HEK293 (cell line): ENCODE results near the gene AKAP6.

Experiments used
- CTCF ChIA-PET: fragments of 350-600 bp; formaldehyde crosslinking; extraction: SDS; loops from one replicate; lab custom pipeline; 2021; ENCODE audit warnings: antibody characterized with exemption; lab: Yijun Ruan, JAX
- POLR2A ChIA-PET: fragments of 300-600 bp; formaldehyde crosslinking; extraction: SDS; loops from one replicate; lab custom pipeline; 2020; ENCODE audit warnings: antibody characterized with exemption, inconsistent platforms; lab: Yijun Ruan, JAX
- H3K27ac ChIP-seq: fragments of 200-500 bp; sonication (Bioruptor generic); 2 replicates; pipeline ENCODE4 v1.5.1; 2014; ENCODE audit warnings: low read depth, low read length, control low read depth, inconsistent platforms; ENCODE audit errors: extremely low read depth
- H3K36me3 ChIP-seq, 2 experiments: fragments of 200-500 bp in 1 of 2; sonication (Bioruptor generic) in 1 of 2; 1 replicate in 1 of 2; 2 replicates in 1 of 2; pipeline ENCODE4 v1.5.1; 2014 to 2017; ENCODE audit warnings: inconsistent platforms in 2 of 2, low read length in 2 of 2; ENCODE audit not compliant: control insufficient read depth in 2 of 2, insufficient read depth in 1 of 2
- H3K4me1 ChIP-seq: fragments of 200-500 bp; sonication (Bioruptor generic); 2 replicates; pipeline ENCODE4 v1.5.1; 2014; ENCODE audit warnings: mild to moderate bottlenecking, low read length, inconsistent platforms; ENCODE audit not compliant: control insufficient read depth, insufficient read depth
- H3K4me3 ChIP-seq: 2 replicates; pipeline ENCODE4 v1.5.1; 2011; ENCODE audit warnings: low read depth, mild to moderate bottlenecking, control low read depth, low read length, moderate library complexity
- H3K9me3 ChIP-seq: fragments of 200-500 bp; sonication (Bioruptor generic); 2 replicates; pipeline ENCODE4 v1.5.1; 2014; ENCODE audit warnings: low read depth, low read length, inconsistent platforms; ENCODE audit not compliant: control insufficient read depth, insufficient read depth
- CTCF ChIP-seq: fragments of 450-650 bp; formaldehyde crosslinking; IDR thresholded peaks from 2 replicates; pipeline ENCODE4 v1.5.1; 2016; ENCODE audit warnings: missing biosample characterization, missing genetic modification characterization
- HOXD13 ChIP-seq: sonication (generic); formaldehyde crosslinking; IDR thresholded peaks from 2 replicates; pipeline ENCODE4 v1.8.0; 2022; ENCODE audit warnings: missing genetic modification reagents, borderline replicate concordance
- KLF7 ChIP-seq: fragments of 450-650 bp; formaldehyde crosslinking; IDR thresholded peaks from 2 replicates; pipeline ENCODE4 v1.5.1; 2016; ENCODE audit warnings: missing biosample characterization, missing genetic modification characterization, borderline replicate concordance
- SALL2 ChIP-seq: fragments of 450-650 bp; formaldehyde crosslinking; IDR thresholded peaks from 2 replicates; pipeline ENCODE4 v1.5.0; 2017; ENCODE audit warnings: missing biosample characterization, mild to moderate bottlenecking, missing genetic modification characterization, borderline replicate concordance
- SP3 ChIP-seq: fragments of 450-650 bp; formaldehyde crosslinking; IDR thresholded peaks from 2 replicates; pipeline ENCODE4 v1.5.1; 2016; ENCODE audit warnings: missing biosample characterization, missing genetic modification characterization
- ZBTB20 ChIP-seq: fragments of 450-650 bp; formaldehyde crosslinking; IDR thresholded peaks from 2 replicates; pipeline ENCODE4 v1.5.1; 2016; ENCODE audit warnings: missing biosample characterization, missing genetic modification characterization
- ZNF140 ChIP-seq: fragments of 450-650 bp; formaldehyde crosslinking; IDR thresholded peaks from 2 replicates; pipeline ENCODE4 v1.5.1; 2016; ENCODE audit warnings: missing biosample characterization, missing genetic modification characterization
- ZNF146 ChIP-seq: fragments of 450-650 bp; formaldehyde crosslinking; IDR thresholded peaks from 2 replicates; pipeline ENCODE4 v1.5.1; 2016; ENCODE audit warnings: missing biosample characterization, missing genetic modification characterization
- ZNF37A ChIP-seq: fragments of 450-650 bp; IDR thresholded peaks from 2 replicates; pipeline ENCODE4 v1.5.1; 2018; ENCODE audit warnings: missing biosample characterization, missing genetic modification characterization
- ZNF426 ChIP-seq: fragments of 450-650 bp; formaldehyde crosslinking; IDR thresholded peaks from 2 replicates; pipeline ENCODE4 v1.5.1; 2017; ENCODE audit warnings: missing biosample characterization, missing genetic modification characterization, mild to moderate bottlenecking, inconsistent platforms, moderate library complexity
- ZNF529 ChIP-seq: fragments of 450-650 bp; formaldehyde crosslinking; IDR thresholded peaks from 2 replicates; pipeline ENCODE4 v1.5.1; 2017; ENCODE audit warnings: missing genetic modification characterization, missing biosample characterization; ENCODE audit not compliant: insufficient replicate concordance
- ZNF549 ChIP-seq: fragments of 450-650 bp; IDR thresholded peaks from 2 replicates; pipeline ENCODE4 v1.5.1; 2018; ENCODE audit warnings: missing biosample characterization, missing genetic modification characterization, mild to moderate bottlenecking, inconsistent platforms, moderate library complexity
- ZNF555 ChIP-seq: fragments of 450-650 bp; formaldehyde crosslinking; conservative IDR thresholded peaks from 2 replicates; pipeline ENCODE4 v1.5.1; 2017; ENCODE audit warnings: missing biosample characterization, mild to moderate bottlenecking, missing genetic modification characterization, inconsistent platforms
- ZNF561 ChIP-seq: fragments of 450-650 bp; IDR thresholded peaks from 2 replicates; pipeline ENCODE4 v1.5.1; 2018; ENCODE audit warnings: missing biosample characterization, missing genetic modification characterization, borderline replicate concordance
- ZNF585B ChIP-seq: fragments of 450-650 bp; formaldehyde crosslinking; IDR thresholded peaks from 2 replicates; pipeline ENCODE4 v1.5.1; 2016; ENCODE audit warnings: missing biosample characterization, missing genetic modification characterization
- ZNF600 ChIP-seq: fragments of 450-650 bp; formaldehyde crosslinking; IDR thresholded peaks from 2 replicates; pipeline ENCODE4 v1.5.1; 2016; ENCODE audit warnings: missing biosample characterization, missing genetic modification characterization
- ZNF624 ChIP-seq: fragments of 450-650 bp; formaldehyde crosslinking; IDR thresholded peaks from 2 replicates; pipeline ENCODE4 v1.5.1; 2017; ENCODE audit warnings: missing biosample characterization, missing genetic modification characterization
- ZNF654 ChIP-seq: fragments of 450-650 bp; formaldehyde crosslinking; IDR thresholded peaks from 2 replicates; pipeline ENCODE4 v1.5.1; 2016; ENCODE audit warnings: low read depth, missing biosample characterization, missing genetic modification characterization
- ZNF747 ChIP-seq: fragments of 450-650 bp; formaldehyde crosslinking; IDR thresholded peaks from 2 replicates; pipeline ENCODE4 v1.5.1; 2016; ENCODE audit warnings: missing biosample characterization, missing genetic modification characterization
- ZNF785 ChIP-seq: fragments of 450-650 bp; formaldehyde crosslinking; IDR thresholded peaks from 2 replicates; pipeline ENCODE4 v1.5.1; 2016; ENCODE audit warnings: missing biosample characterization, missing genetic modification characterization
- TF ChIP-seq, protein P1 (sequence below): fragments of 450-650 bp; formaldehyde crosslinking; IDR thresholded peaks from 2 replicates; pipeline ENCODE4 v1.5.1; 2017; ENCODE audit warnings: missing biosample characterization, mild to moderate bottlenecking, missing genetic modification characterization, moderate library complexity
- TF ChIP-seq, protein P2 (sequence below): fragments of 450-650 bp; formaldehyde crosslinking; IDR thresholded peaks from 2 replicates; pipeline ENCODE4 v1.5.1; 2016; ENCODE audit warnings: missing biosample characterization, missing genetic modification characterization
- TF ChIP-seq, protein P3 (sequence below): fragments of 450-650 bp; formaldehyde crosslinking; IDR thresholded peaks from 2 replicates; pipeline ENCODE4 v1.5.1; 2016; ENCODE audit warnings: missing biosample characterization, missing genetic modification characterization
- TF ChIP-seq, protein P4 (sequence below): fragments of 450-650 bp; formaldehyde crosslinking; IDR thresholded peaks from 2 replicates; pipeline ENCODE4 v1.5.1; 2017; ENCODE audit warnings: missing biosample characterization, missing genetic modification characterization

Gene AKAP6

GRCh38 chr14:32350020-32350419 lies 20.9 kb downstream of the AKAP6 start:
- TF ChIP-seq, protein P1, sequence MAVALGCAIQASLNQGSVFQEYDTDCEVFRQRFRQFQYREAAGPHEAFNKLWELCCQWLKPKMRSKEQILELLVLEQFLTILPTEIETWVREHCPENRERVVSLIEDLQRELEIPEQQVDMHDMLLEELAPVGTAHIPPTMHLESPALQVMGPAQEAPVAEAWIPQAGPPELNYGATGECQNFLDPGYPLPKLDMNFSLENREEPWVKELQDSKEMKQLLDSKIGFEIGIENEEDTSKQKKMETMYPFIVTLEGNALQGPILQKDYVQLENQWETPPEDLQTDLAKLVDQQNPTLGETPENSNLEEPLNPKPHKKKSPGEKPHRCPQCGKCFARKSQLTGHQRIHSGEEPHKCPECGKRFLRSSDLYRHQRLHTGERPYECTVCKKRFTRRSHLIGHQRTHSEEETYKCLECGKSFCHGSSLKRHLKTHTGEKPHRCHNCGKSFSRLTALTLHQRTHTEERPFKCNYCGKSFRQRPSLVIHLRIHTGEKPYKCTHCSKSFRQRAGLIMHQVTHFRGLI (tag by site-specific recombination), result no peak
- no peak for TF ChIP-seq ZBTB20
- TF ChIP-seq ZNF555 (tag by site-specific recombination), result no peak
- no peak for TF ChIP-seq HOXD13 (CRISPR knock-in tag)
- no peak for TF ChIP-seq ZNF529 (tag by site-specific recombination)
- no peak for TF ChIP-seq SALL2 (tag by site-specific recombination)
- TF ChIP-seq ZNF624 (tag by site-specific recombination), result no peak
- no peak for TF ChIP-seq CTCF
- TF ChIP-seq ZNF146 (tag by site-specific recombination), result no peak
- no peak for TF ChIP-seq ZNF561 (tag by site-specific recombination)
- TF ChIP-seq KLF7 (tag by site-specific recombination), result no peak
- TF ChIP-seq, protein P2, sequence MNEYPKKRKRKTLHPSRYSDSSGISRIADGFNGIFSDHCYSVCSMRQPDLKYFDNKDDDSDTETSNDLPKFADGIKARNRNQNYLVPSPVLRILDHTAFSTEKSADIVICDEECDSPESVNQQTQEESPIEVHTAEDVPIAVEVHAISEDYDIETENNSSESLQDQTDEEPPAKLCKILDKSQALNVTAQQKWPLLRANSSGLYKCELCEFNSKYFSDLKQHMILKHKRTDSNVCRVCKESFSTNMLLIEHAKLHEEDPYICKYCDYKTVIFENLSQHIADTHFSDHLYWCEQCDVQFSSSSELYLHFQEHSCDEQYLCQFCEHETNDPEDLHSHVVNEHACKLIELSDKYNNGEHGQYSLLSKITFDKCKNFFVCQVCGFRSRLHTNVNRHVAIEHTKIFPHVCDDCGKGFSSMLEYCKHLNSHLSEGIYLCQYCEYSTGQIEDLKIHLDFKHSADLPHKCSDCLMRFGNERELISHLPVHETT, result no peak
- TF ChIP-seq ZNF140 (tag by site-specific recombination), result no peak
- TF ChIP-seq ZNF549 (tag by site-specific recombination), result no peak
- TF ChIP-seq ZNF37A (tag by site-specific recombination), result no peak
- no peak for TF ChIP-seq ZNF785 (tag by site-specific recombination)
- no peak for TF ChIP-seq ZNF747
- POLR2A ChIA-PET, result no interaction called here
- Histone ChIP-seq H3K9me3 (no peaks in the 10 kb centered on the region), H3K4me1 (no peaks in the 10 kb centered on the region), H3K36me3 (no peaks in the 10 kb centered on the region), H3K4me3 (no peak overlapping the region), H3K27ac (no peak overlapping the region)
- CTCF ChIA-PET, result no interaction called here

- no peak overlapping the region for H3K27ac ChIP-seq
- no peak overlapping the region for H3K4me3 ChIP-seq
- H3K4me1 ChIP-seq, result no peaks in the 10 kb centered on the region
- ChIA-PET CTCF (no interaction called here), POLR2A (no interaction called here)
- no peaks in the 10 kb centered on the region for H3K9me3 ChIP-seq
- no peaks in the 10 kb centered on the region for H3K36me3 ChIP-seq
- TF ChIP-seq, protein P3, sequence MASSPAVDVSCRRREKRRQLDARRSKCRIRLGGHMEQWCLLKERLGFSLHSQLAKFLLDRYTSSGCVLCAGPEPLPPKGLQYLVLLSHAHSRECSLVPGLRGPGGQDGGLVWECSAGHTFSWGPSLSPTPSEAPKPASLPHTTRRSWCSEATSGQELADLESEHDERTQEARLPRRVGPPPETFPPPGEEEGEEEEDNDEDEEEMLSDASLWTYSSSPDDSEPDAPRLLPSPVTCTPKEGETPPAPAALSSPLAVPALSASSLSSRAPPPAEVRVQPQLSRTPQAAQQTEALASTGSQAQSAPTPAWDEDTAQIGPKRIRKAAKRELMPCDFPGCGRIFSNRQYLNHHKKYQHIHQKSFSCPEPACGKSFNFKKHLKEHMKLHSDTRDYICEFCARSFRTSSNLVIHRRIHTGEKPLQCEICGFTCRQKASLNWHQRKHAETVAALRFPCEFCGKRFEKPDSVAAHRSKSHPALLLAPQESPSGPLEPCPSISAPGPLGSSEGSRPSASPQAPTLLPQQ (tag by site-specific recombination), result no peak
- TF ChIP-seq ZNF785 (tag by site-specific recombination), result no peak
- TF ChIP-seq, protein P4, sequence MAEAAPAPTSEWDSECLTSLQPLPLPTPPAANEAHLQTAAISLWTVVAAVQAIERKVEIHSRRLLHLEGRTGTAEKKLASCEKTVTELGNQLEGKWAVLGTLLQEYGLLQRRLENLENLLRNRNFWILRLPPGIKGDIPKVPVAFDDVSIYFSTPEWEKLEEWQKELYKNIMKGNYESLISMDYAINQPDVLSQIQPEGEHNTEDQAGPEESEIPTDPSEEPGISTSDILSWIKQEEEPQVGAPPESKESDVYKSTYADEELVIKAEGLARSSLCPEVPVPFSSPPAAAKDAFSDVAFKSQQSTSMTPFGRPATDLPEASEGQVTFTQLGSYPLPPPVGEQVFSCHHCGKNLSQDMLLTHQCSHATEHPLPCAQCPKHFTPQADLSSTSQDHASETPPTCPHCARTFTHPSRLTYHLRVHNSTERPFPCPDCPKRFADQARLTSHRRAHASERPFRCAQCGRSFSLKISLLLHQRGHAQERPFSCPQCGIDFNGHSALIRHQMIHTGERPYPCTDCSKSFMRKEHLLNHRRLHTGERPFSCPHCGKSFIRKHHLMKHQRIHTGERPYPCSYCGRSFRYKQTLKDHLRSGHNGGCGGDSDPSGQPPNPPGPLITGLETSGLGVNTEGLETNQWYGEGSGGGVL (tag by site-specific recombination), result no peak
- TF ChIP-seq ZNF585B, result no peak
- no peak for TF ChIP-seq ZNF426 (tag by site-specific recombination)
- TF ChIP-seq ZNF600 (tag by site-specific recombination), result no peak
- TF ChIP-seq SP3 (tag by site-specific recombination), result no peak
- no peak for TF ChIP-seq ZNF654 (tag by site-specific recombination)
- no peak for TF ChIP-seq ZNF529 (tag by site-specific recombination)
- no peak for TF ChIP-seq ZNF37A (tag by site-specific recombination)
These were observed 23.5 kb downstream of the AKAP6 start for GRCh38 chr14:32352631-32353030.
